GM18520 (cell line): ENCODE measurements around the gene C3.
"Not testable (repeated sequence)": the region's sequence is repeated elsewhere in the genome, so short reads cannot be mapped to it uniquely, and the experiment has no call there.

Experiments used
- ATAC-seq: cut with Tn5 transposase; IDR thresholded peaks from one replicate; pipeline ENCODE4 v1.9.1; 2021; ENCODE audit not compliant: unreplicated experiment

Gene C3

GRCh38 chr19:6667114-6667627 is 53.3 kb downstream of the C3 start:
- ATAC-seq, result no peak

GRCh38 chr19:6664916-6665315 is 55.5 kb downstream of the C3 start:
- no peak for ATAC-seq

GRCh38 chr19:6663236-6664201 is 56.9 kb downstream of the C3 start:
- no peak for ATAC-seq

GRCh38 chr19:6662702-6663101 is 57.7 kb downstream of the C3 start:
- no peak for ATAC-seq

- ATAC-seq, result not testable (repeated sequence)
Observed at GRCh38 chr19:6661509-6662244, 58.8 kb downstream of the C3 start.

- no peak for ATAC-seq
Observed at GRCh38 chr19:6660930-6661329, 59.5 kb downstream of the C3 start.

- ATAC-seq, result not testable (repeated sequence)
Observed at GRCh38 chr19:6656390-6656789, 64.1 kb downstream of the C3 start.

- ATAC-seq, result no peak
Observed at GRCh38 chr19:6654347-6655310, 65.8 kb downstream of the C3 start.

- ATAC-seq, result no peak
Observed at GRCh38 chr19:6652805-6653094, 67.7 kb downstream of the C3 start.

- ATAC-seq, result no peak
Observed at GRCh38 chr19:6651965-6652804, 68.3 kb downstream of the C3 start.

- no peak for ATAC-seq
Observed at GRCh38 chr19:6649185-6649584, 71.3 kb downstream of the C3 start.

- ATAC-seq, result no peak
Observed at GRCh38 chr19:6648141-6648715, 72.2 kb downstream of the C3 start.

- no peak for ATAC-seq
Observed at GRCh38 chr19:6644796-6645195, 75.7 kb downstream of the C3 start.

- ATAC-seq, result not testable (repeated sequence)
Observed at GRCh38 chr19:6640333-6640732, 80.1 kb downstream of the C3 start.

GRCh38 chr19:6639439-6639838 is 81.0 kb downstream of the C3 start:
- ATAC-seq, result no peak

GRCh38 chr19:6633456-6633813 is 87.0 kb downstream of the C3 start:
- not testable (repeated sequence) for ATAC-seq

GRCh38 chr19:6632747-6633455 is 87.5 kb downstream of the C3 start:
- ATAC-seq, result not testable (repeated sequence)

- ATAC-seq, result no peak
Observed at GRCh38 chr19:6632002-6632621, 88.3 kb downstream of the C3 start.
